Stimulated activated CD4-positive, alpha-beta T cell treated with anti-CD3 and anti-CD28 coated beads, Interleukin-15, amount 100 ng/mL, for 48 hours (primary cell): ENCODE results near the gene DCAF4L1.

ENCODE experiments used
- DNase-seq, 2 donors: peaks; one replicate each; pipeline ENCODE4 v3.0.0-alpha.2; 2020; ENCODE audit warnings: low read depth in 2 of 2

The DCAF4L1 gene

GRCh38 chr4:41981456-41981855 is at the start of gene DCAF4L1:
TSS of gene DCAF4L1 (plus strand) at chr4:41981756. CDS start at chr4:41981793, 37 bp downstream.
- no peak for DNase-seq

- DNase-seq, result no peak
Observed at GRCh38 chr4:41932988-41933387, 48.6 kb upstream of the DCAF4L1 start.

- no peak for DNase-seq
Observed at GRCh38 chr4:41933997-41934503, 47.5 kb upstream of the DCAF4L1 start.

- no peak for DNase-seq
Observed at GRCh38 chr4:41934514-41934900, 47.0 kb upstream of the DCAF4L1 start.

- peak; percentile 67 to 70 for DNase-seq
Observed at GRCh38 chr4:41934901-41935651, 46.5 kb upstream of the DCAF4L1 start, which contains the start of gene TMEM33. TSS of gene TMEM33 (plus strand) at chr4:41935429. CDS start at chr4:41935485, 56 bp downstream.

GRCh38 chr4:41935652-41936021 is 45.9 kb upstream of the DCAF4L1 start:
- DNase-seq, result peak; percentile 4 to 25

- DNase-seq, result no peak
Observed at GRCh38 chr4:41939016-41939626, 42.4 kb upstream of the DCAF4L1 start.

GRCh38 chr4:41940834-41941233 is 40.7 kb upstream of the DCAF4L1 start:
- DNase-seq, result no peak

- DNase-seq, result no peak
Observed at GRCh38 chr4:41943506-41943905, 38.0 kb upstream of the DCAF4L1 start.

- no peak for DNase-seq
Observed at GRCh38 chr4:41944089-41944488, 37.5 kb upstream of the DCAF4L1 start.

- no peak for DNase-seq
Observed at GRCh38 chr4:41949531-41949930, 32.0 kb upstream of the DCAF4L1 start.

- DNase-seq, result no peak
Observed at GRCh38 chr4:41957634-41958033, 23.9 kb upstream of the DCAF4L1 start.

- DNase-seq, result no peak
Observed at GRCh38 chr4:41963105-41963504, 18.5 kb upstream of the DCAF4L1 start.

GRCh38 chr4:41964401-41964800 is 17.2 kb upstream of the DCAF4L1 start:
- DNase-seq, result no peak

GRCh38 chr4:41967392-41967791 is 14.2 kb upstream of the DCAF4L1 start:
- DNase-seq, result no peak

GRCh38 chr4:41969671-41970070 is 11.9 kb upstream of the DCAF4L1 start:
- no peak for DNase-seq

- no peak for DNase-seq
Observed at GRCh38 chr4:41975341-41975740, 6.2 kb upstream of the DCAF4L1 start.

- DNase-seq, result no peak
Observed at GRCh38 chr4:41976775-41977516, 4.6 kb upstream of the DCAF4L1 start.

- no peak for DNase-seq
Observed at GRCh38 chr4:41977709-41978108, 3.8 kb upstream of the DCAF4L1 start.

GRCh38 chr4:41982716-41983115 is 1.2 kb downstream of the DCAF4L1 start:
- DNase-seq, result no peak

- DNase-seq, result no peak
Observed at GRCh38 chr4:41985151-41985550, 3.6 kb downstream of the DCAF4L1 start.

GRCh38 chr4:41989994-41990364 is 8.4 kb downstream of the DCAF4L1 start:
- no peak for DNase-seq
